Measurements from ENCODE around the gene SMARCC2. TPM values are rescaled to one million over a fixed set of nuclear protein-coding genes. Genes with fewer than 3 reads are reported as not detected.

Gene SMARCC2
- total and polyA plus RNA-seq, 9 of the 15 experiments (the other 6 are each of a cell fraction or from before 2014, with no cell fraction given), result 11.9 to 86.0 (median 36.6) TPM

DNA sequence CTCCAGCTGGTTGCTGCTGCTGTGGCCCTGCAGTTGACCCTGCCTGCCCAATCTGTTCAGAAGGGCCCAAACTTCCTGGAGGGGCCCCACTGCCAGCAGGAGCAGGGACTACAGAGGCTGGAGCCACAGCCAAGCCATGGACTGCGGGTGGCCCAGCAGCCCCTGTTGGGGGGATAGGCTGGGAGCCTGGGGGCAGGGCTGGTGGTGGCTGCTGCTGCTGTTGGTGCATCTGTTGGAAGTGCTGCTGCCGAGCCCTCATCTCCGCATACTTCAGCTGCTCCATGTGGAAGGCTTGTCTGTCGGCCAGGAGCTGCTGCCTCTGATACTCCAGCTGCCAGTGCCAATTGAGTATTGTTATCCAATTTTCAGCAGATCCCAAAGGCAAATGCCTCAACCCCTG lies 23.9 kb downstream of the SMARCC2 start:
- BruUV-seq (replicated peaks), result no TSS peak
- ChIA-PET CTCF (ENCODE audit: low intra/inter-chr PET ratio) (no interaction called here), POLR2A (interaction anchor here (0.5 to 8.9 kb wide), 13 partner anchors 9 to 191 kb away, joined by 3 to 124 read pairs (median 4); partner anchors contain the start of genes ESYT1, MYL6B, RAB5B and SMARCC2)
- Histone ChIP-seq H3K9me3 (replicated peaks; ENCODE audit: control insufficient read depth, insufficient read depth, low read depth, low read length) (no peaks in the 10 kb centered on the region), H4K20me1 (replicated peaks; ENCODE audit: control insufficient read depth, insufficient read depth, low read length) (peaks cover 19% of the 10 kb centered on the region), H3K4me1 (replicated peaks in 1 of 2; ENCODE audit: control insufficient read depth in 2 of 2, insufficient read depth in 2 of 2, low read length in 2 of 2) (peaks cover 4 to 14% of the 10 kb centered on the region in 2 experiments; a peak in 4 of 5 replicates), H3K27me3 (ENCODE audit: control insufficient read depth in 2 of 2, insufficient read depth in 2 of 2, low read length in 2 of 2) (no peaks in the 10 kb centered on the region), H3K9me1 (ENCODE audit: control insufficient read depth, insufficient read depth, low read length) (no peaks in the 10 kb centered on the region), H3K27ac (ENCODE audit: extremely low read depth, low read depth, low read length) (no peak overlapping the region), H3K9ac (ENCODE audit: insufficient read depth in 1 of 2, low read depth in 2 of 2, low read length in 2 of 2) (no peak overlapping the region), H3K36me3 (ENCODE audit: control insufficient read depth, insufficient read depth, low read length) (peaks cover 93% of the 10 kb centered on the region), H3K4me2 (ENCODE audit: insufficient read depth, low read length) (no peak overlapping the region), H3K4me3 (no peak overlapping the region), H2AFZ (ENCODE audit: low read depth, low read length) (no peak overlapping the region), H3K79me2 (ENCODE audit: control insufficient read depth, insufficient read depth, low read length) (peaks cover 9% of the 10 kb centered on the region)
- WGBS (ENCODE audit: insufficient coverage, low coverage, missing lambda C conversion rate), result 100% methylated on average over 4 of the region's 4 CpGs
- intact Hi-C loops (cut with micrococcal nuclease), result no loop called here
- no peak for DNase-seq (ENCODE audit: extremely low read depth in 1 of 4, low spot score in 3 of 4)
- FAIRE-seq, result no peak
- TF ChIP-seq, protein P1, sequence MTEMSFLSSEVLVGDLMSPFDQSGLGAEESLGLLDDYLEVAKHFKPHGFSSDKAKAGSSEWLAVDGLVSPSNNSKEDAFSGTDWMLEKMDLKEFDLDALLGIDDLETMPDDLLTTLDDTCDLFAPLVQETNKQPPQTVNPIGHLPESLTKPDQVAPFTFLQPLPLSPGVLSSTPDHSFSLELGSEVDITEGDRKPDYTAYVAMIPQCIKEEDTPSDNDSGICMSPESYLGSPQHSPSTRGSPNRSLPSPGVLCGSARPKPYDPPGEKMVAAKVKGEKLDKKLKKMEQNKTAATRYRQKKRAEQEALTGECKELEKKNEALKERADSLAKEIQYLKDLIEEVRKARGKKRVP (CRISPR knock-in tag; IDR thresholded peaks at IDR 0.05), result no peak
- TF ChIP-seq TFAP4 (CRISPR knock-in tag; IDR thresholded peaks at IDR 0.05; ENCODE audit: borderline replicate concordance) (0 out of 2 replicates have a peak, but pooled peaks have one; percentile 22), RBFOX2 (IDR thresholded peaks at IDR 0.05; ENCODE audit: low read depth, low read length) (peak; percentile 54), POLR2G (IDR thresholded peaks at IDR 0.05; ENCODE audit: low read depth, low read length) (peak; percentile 69)
- ATAC-seq, result no peak
- in situ Hi-C loops (cut with MboI), result no loop called here

All from K562 (cell line).